CD4-positive, CD25-positive, alpha-beta regulatory T cell (primary cell): Measurements from ENCODE around the gene MLLT6. TPM values are rescaled to one million over a fixed set of nuclear protein-coding genes. Genes with fewer than 3 reads are reported as not detected.
A peak's percentile ranks its signal among the peaks of the same experiment; 100 is the strongest.

Experiments
- ATAC-seq, 2 donors: fragments of 150-1000 bp; cut with Tn5 transposase; one replicate each; pipeline ENCODE4 v1.10.0; 2021; ENCODE audit warnings: low read depth in 2 of 2, moderate number of reproducible peaks in 2 of 2, moderate library complexity in 1 of 2
- DNase-seq, 3 donors: peaks; one replicate each; pipeline versions ENCODE4 v3.0.0 to v3.0.0-alpha.2; 2012 to 2022; ENCODE audit warnings: mixed read lengths in 1 of 3
- H3K27ac ChIP-seq: one replicate; pipeline ENCODE4 v1.7.0; 2013; ENCODE audit warnings: mild to moderate bottlenecking, low read length; ENCODE audit not compliant: insufficient read depth, poor library complexity, severe bottlenecking
- H3K27me3 ChIP-seq: one replicate; pipeline ENCODE4 v1.7.0; 2013; ENCODE audit warnings: low read length; ENCODE audit not compliant: control insufficient read depth, insufficient read depth
- H3K36me3 ChIP-seq: one replicate; pipeline ENCODE4 v1.7.0; 2013; ENCODE audit warnings: mild to moderate bottlenecking, low read length, moderate library complexity; ENCODE audit not compliant: control insufficient read depth, insufficient read depth
- H3K4me1 ChIP-seq: 2 replicates; pipeline ENCODE4 v1.7.0; 2013; ENCODE audit warnings: mild to moderate bottlenecking, low read length; ENCODE audit not compliant: insufficient read depth, control insufficient read depth, poor library complexity, severe bottlenecking
- H3K4me3 ChIP-seq: one replicate; pipeline ENCODE4 v1.7.0; 2013; ENCODE audit warnings: low read depth, mild to moderate bottlenecking, low read length, moderate library complexity
- H3K9me3 ChIP-seq, 2 experiments: 1 replicate in 1 of 2; 2 replicates in 1 of 2; pipeline ENCODE4 v1.7.0; 2013; ENCODE audit warnings: low read length in 2 of 2, mild to moderate bottlenecking in 1 of 2, moderate library complexity in 1 of 2; ENCODE audit not compliant: control insufficient read depth in 2 of 2
- H3K27ac Mint-ChIP-seq, 3 donors: one replicate each; pipeline ENCODE4 v1.8.0; 2020 to 2022; ENCODE audit warnings: mild to moderate bottlenecking in 3 of 3, mixed read lengths in 3 of 3, moderate library complexity in 2 of 3
- H3K27me3 Mint-ChIP-seq: one replicate; pipeline ENCODE4 v1.8.0; 2022; ENCODE audit warnings: mild to moderate bottlenecking, mixed read lengths
- H3K36me3 Mint-ChIP-seq: one replicate; pipeline ENCODE4 v1.8.0; 2020; ENCODE audit warnings: mixed read lengths
- H3K4me1 Mint-ChIP-seq, 4 donors: one replicate each; pipeline ENCODE4 v1.8.0; 2020 to 2022; ENCODE audit warnings: mixed read lengths in 4 of 4, mild to moderate bottlenecking in 1 of 4
- H3K4me3 Mint-ChIP-seq, 4 donors: one replicate each; pipeline ENCODE4 v1.8.0; 2020 to 2022; ENCODE audit warnings: mild to moderate bottlenecking in 4 of 4, mixed read lengths in 4 of 4, moderate library complexity in 3 of 4
- H3K9me3 Mint-ChIP-seq, 7 donors: one replicate each; pipeline ENCODE4 v1.8.0; 2020 to 2022; ENCODE audit warnings: mixed read lengths in 7 of 7, mild to moderate bottlenecking in 3 of 7, moderate library complexity in 2 of 7
- polyA plus RNA-seq, 4 donors: library from polyadenylated mRNA; unstranded; fragments of 300-500 nt; fragmentation: Illumina TruSeq; gene quantifications; one replicate each; pipeline ENCODE4 v1.2.3, GENCODE V29; 2021
- total RNA-seq: library from RNA; stranded (reverse); gene quantifications from one replicate; pipeline ENCODE4 v1.2.3, GENCODE V29; 2022

The MLLT6 gene
- total and polyA plus RNA-seq, 5 donors from 2014 or later: 5.2 to 361 (median 6.7) TPM

DNA sequence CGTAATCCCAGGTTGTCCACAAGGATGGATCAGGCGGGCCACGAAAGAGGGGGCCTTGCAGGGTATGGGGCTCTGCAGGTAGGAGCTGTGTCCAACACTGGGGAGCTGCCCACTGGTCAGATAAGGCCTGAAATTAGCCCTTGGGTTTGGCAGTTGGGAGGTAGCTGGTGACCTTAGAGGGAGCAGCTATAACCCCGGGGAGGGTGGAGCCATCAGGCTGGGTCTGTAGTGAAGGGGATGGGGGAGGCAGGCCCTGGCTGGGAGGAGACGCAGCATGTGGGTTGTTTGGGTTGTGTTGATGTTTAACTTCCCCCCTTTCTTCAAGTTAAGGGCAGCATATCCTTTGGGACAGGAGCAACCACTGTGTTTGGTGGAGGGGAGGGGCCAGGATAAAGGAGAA lies 5.9 kb downstream of the MLLT6 start:
- Mint-ChIP-seq H3K9me3 (peaks cover 0 to 3% (median 0%) of the 10 kb centered on the region in 7 donors), H3K27ac (peak overlapping the region in 2 of 3 donors; percentile 45 to 71), H3K4me3 (peak overlapping the region in 2 of 4 donors; percentile 31 to 35), H3K36me3 (peaks cover 43% of the 10 kb centered on the region), H3K4me1 (peaks cover 5 to 64% (median 33%) of the 10 kb centered on the region in 4 donors), H3K27me3 (no peaks in the 10 kb centered on the region)
- Histone ChIP-seq H3K27ac (no peak overlapping the region), H3K36me3 (peaks cover 78% of the 10 kb centered on the region), H3K27me3 (no peaks in the 10 kb centered on the region), H3K4me1 (peaks cover 26% of the 10 kb centered on the region), H3K4me3 (no peak overlapping the region), H3K9me3 (no peaks in the 10 kb centered on the region)
- ATAC-seq: no peak
- no peak for DNase-seq

DNA sequence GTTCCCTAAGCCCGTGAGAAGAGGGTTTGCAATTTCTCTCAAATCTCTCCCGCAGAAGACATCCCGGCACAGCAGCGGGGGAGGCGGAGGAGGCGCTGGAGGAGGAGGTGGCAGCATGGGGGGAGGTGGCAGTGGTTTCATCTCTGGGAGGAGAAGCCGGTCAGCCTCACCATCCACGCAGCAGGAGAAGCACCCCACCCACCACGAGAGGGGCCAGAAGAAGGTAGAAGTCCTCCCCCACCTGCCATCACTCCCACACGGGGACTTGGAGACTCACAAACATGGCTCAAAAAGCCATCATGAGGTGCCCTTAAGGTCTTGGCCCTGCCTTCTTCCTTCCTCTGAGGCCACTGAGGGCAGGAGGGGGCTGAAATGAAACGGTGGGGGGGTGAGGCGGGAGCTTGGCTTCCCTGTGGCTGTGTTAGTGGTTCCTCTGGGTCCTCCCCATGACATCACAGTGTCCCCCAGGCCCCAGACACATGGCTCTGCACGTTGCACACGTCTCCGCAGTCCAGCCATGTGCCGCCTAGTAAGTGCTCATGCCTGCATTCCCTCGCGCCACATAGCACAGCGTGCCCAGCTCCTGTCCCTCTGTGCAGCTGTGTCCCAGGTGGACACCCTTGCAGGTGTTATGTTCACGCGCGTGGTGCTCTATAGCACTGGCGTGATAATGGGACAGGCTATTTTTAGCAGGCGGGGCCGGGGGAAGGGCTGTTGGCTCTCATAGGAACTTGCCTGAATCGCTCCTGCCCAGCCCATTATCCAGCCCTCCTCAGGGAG lies 6.9 kb downstream of the MLLT6 start:
- H3K36me3 Mint-ChIP-seq: peaks cover 42% of the 10 kb centered on the region
- no peaks in the 10 kb centered on the region for H3K27me3 Mint-ChIP-seq
- H3K27ac Mint-ChIP-seq: peak overlapping the region in 1 of 3 donors; percentile 46
- Histone ChIP-seq H3K27ac (no peak overlapping the region), H3K4me1 (peaks cover 16% of the 10 kb centered on the region), H3K4me3 (no peak overlapping the region), H3K36me3 (peaks cover 87% of the 10 kb centered on the region), H3K27me3 (no peaks in the 10 kb centered on the region), H3K9me3 (no peaks in the 10 kb centered on the region)
- ATAC-seq (no peak), DNase-seq (no peak)
- peak overlapping the region in 1 of 4 donors; percentile 38 for H3K4me3 Mint-ChIP-seq
- H3K9me3 Mint-ChIP-seq: peaks cover 0 to 2% (median 0%) of the 10 kb centered on the region in 7 donors
- peaks cover 5 to 60% (median 33%) of the 10 kb centered on the region in 4 donors for H3K4me1 Mint-ChIP-seq

GRCh38 chr17:38712593-38712992 lies 7.5 kb downstream of the MLLT6 start:
- Mint-ChIP-seq H3K27ac (no peak overlapping the region), H3K9me3 (peaks cover 0 to 2% (median 0%) of the 10 kb centered on the region in 7 donors), H3K27me3 (no peaks in the 10 kb centered on the region), H3K4me3 (no peak overlapping the region), H3K4me1 (peaks cover 5 to 54% (median 28%) of the 10 kb centered on the region in 4 donors), H3K36me3 (peaks cover 45% of the 10 kb centered on the region)
- H3K27ac ChIP-seq: no peak overlapping the region
- H3K4me3 ChIP-seq: no peak overlapping the region
- peaks cover 10% of the 10 kb centered on the region for H3K4me1 ChIP-seq
- DNase-seq (no peak), ATAC-seq (no peak)
- peaks cover 93% of the 10 kb centered on the region for H3K36me3 ChIP-seq
- H3K9me3 ChIP-seq: no peaks in the 10 kb centered on the region
- no peaks in the 10 kb centered on the region for H3K27me3 ChIP-seq

DNA sequence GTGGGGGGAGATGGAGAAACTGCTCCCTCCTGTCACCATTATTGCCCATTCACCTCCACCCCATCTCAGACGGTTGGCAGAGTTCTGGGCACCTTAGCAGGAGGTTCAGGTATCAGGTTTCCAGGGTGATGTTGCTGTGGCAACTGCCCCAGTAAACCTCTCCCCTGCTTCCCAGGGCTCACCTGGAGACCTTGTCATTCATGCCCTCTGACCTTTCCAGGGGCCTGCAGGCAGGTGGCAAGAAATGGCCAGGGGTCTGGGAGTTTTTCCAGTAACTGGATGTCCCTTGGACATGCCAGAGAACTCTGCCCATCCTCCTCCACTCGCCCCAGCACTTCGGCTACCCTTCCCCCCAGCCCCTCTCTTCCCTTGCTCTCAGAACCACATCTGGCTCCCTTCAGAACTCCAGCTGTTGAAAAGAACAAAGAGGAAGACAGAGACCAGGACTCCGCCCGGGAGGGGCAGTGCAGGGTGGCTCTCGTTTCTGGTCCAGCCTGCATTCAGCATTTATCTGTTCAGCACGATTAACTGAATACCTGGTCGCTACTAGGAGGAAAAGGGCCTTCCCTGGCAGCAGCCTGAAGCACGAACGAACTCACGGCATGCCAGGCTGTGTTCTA lies 8.5 kb downstream of the MLLT6 start:
- Histone ChIP-seq H3K9me3 (no peaks in the 10 kb centered on the region), H3K4me1 (peaks cover 4% of the 10 kb centered on the region), H3K27ac (no peak overlapping the region), H3K4me3 (no peak overlapping the region), H3K36me3 (peaks cover 93% of the 10 kb centered on the region), H3K27me3 (no peaks in the 10 kb centered on the region)
- DNase-seq (no peak), ATAC-seq (no peak)
- Mint-ChIP-seq H3K27ac (no peak overlapping the region), H3K4me3 (no peak overlapping the region), H3K36me3 (peaks cover 42% of the 10 kb centered on the region), H3K4me1 (peaks cover 5 to 45% (median 23%) of the 10 kb centered on the region in 4 donors), H3K9me3 (no peaks in the 10 kb centered on the region), H3K27me3 (no peaks in the 10 kb centered on the region)

- no peak overlapping the region for H3K27ac ChIP-seq
- Mint-ChIP-seq H3K36me3 (peaks cover 36% of the 10 kb centered on the region), H3K4me3 (peak overlapping the region in 1 of 4 donors; percentile 15), H3K27me3 (no peaks in the 10 kb centered on the region), H3K4me1 (peaks cover 0 to 38% (median 12%) of the 10 kb centered on the region in 4 donors), H3K27ac (peak overlapping the region in 2 of 3 donors; percentile 55), H3K9me3 (no peaks in the 10 kb centered on the region)
- H3K4me1 ChIP-seq: no peaks in the 10 kb centered on the region
- peaks cover 82% of the 10 kb centered on the region for H3K36me3 ChIP-seq
- ATAC-seq: no peak
- no peaks in the 10 kb centered on the region for H3K27me3 ChIP-seq
- DNase-seq: no peak
- H3K9me3 ChIP-seq: no peaks in the 10 kb centered on the region
- H3K4me3 ChIP-seq: no peak overlapping the region
Measured at GRCh38 chr17:38715216-38715943, 10.3 kb downstream of the MLLT6 start.

DNA sequence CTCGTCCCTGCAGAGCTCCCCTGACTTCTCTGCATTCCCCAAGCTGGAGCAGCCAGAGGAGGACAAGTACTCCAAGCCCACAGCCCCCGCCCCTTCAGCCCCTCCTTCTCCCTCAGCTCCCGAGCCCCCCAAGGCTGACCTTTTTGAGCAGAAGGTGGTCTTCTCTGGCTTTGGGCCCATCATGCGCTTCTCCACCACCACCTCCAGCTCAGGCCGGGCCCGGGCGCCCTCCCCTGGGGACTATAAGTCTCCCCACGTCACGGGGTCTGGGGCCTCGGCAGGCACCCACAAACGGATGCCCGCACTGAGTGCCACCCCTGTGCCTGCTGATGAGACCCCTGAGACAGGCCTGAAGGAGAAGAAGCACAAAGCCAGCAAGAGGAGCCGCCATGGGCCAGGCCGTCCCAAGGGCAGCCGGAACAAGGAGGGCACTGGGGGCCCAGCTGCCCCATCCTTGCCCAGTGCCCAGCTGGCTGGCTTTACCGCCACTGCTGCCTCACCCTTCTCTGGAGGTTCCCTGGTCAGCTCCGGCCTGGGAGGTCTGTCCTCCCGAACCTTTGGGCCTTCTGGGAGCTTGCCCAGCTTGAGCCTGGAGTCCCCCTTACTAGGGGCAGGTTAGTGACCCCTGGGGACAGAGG lies 11.4 kb downstream of the MLLT6 start:
- Mint-ChIP-seq H3K36me3 (peaks cover 35% of the 10 kb centered on the region), H3K27ac (no peak overlapping the region), H3K27me3 (no peaks in the 10 kb centered on the region), H3K9me3 (no peaks in the 10 kb centered on the region), H3K4me3 (no peak overlapping the region), H3K4me1 (peaks cover 0 to 38% (median 16%) of the 10 kb centered on the region in 4 donors)
- H3K9me3 ChIP-seq: no peaks in the 10 kb centered on the region
- no peaks in the 10 kb centered on the region for H3K4me1 ChIP-seq
- no peak overlapping the region for H3K27ac ChIP-seq
- no peak for DNase-seq
- ATAC-seq: no peak
- H3K4me3 ChIP-seq: no peak overlapping the region
- H3K36me3 ChIP-seq: peaks cover 82% of the 10 kb centered on the region
- no peaks in the 10 kb centered on the region for H3K27me3 ChIP-seq

- peaks cover 33% of the 10 kb centered on the region for H3K36me3 Mint-ChIP-seq
- H3K4me1 Mint-ChIP-seq: peaks cover 0 to 32% (median 16%) of the 10 kb centered on the region in 4 donors
- no peak overlapping the region for H3K4me3 Mint-ChIP-seq
- Histone ChIP-seq H3K9me3 (no peaks in the 10 kb centered on the region), H3K27ac (no peak overlapping the region), H3K36me3 (peaks cover 79% of the 10 kb centered on the region), H3K27me3 (no peaks in the 10 kb centered on the region), H3K4me3 (no peak overlapping the region), H3K4me1 (no peaks in the 10 kb centered on the region)
- peak overlapping the region in 1 of 3 donors; percentile 49 for H3K27ac Mint-ChIP-seq
- H3K27me3 Mint-ChIP-seq: no peaks in the 10 kb centered on the region
- DNase-seq (no peak), ATAC-seq (no peak)
- no peaks in the 10 kb centered on the region for H3K9me3 Mint-ChIP-seq
Measured at GRCh38 chr17:38717139-38717745, 12.2 kb downstream of the MLLT6 start.
